Fibroblast of mammary gland (primary cell): ENCODE data around the gene LIX1.
A peak's percentile ranks its signal among the peaks of the same experiment; 100 is the strongest.

Experiments used
- DNase-seq: peaks from one replicate; pipeline ENCODE4 v3.0.0-alpha.2; 2010; ENCODE audit warnings: low read depth
- H3K4me3 ChIP-seq: 2 replicates; pipeline ENCODE4 v1.5.1; 2011; ENCODE audit warnings: low read depth, mild to moderate bottlenecking, low read length, moderate library complexity; ENCODE audit not compliant: control insufficient read depth
- TF ChIP-seq, protein P1 (sequence below): conservative IDR thresholded peaks from 2 replicates; pipeline ENCODE4 v1.5.1; 2011; ENCODE audit warnings: low read depth, low read length, inconsistent platforms; ENCODE audit not compliant: control insufficient read depth, insufficient read depth

LIX1 gene

GRCh38 chr5:97075649-97076048, 66.8 kb downstream of the LIX1 start:
- DNase-seq, result no peak
- no peak overlapping the region for H3K4me3 ChIP-seq
- TF ChIP-seq, protein P1, sequence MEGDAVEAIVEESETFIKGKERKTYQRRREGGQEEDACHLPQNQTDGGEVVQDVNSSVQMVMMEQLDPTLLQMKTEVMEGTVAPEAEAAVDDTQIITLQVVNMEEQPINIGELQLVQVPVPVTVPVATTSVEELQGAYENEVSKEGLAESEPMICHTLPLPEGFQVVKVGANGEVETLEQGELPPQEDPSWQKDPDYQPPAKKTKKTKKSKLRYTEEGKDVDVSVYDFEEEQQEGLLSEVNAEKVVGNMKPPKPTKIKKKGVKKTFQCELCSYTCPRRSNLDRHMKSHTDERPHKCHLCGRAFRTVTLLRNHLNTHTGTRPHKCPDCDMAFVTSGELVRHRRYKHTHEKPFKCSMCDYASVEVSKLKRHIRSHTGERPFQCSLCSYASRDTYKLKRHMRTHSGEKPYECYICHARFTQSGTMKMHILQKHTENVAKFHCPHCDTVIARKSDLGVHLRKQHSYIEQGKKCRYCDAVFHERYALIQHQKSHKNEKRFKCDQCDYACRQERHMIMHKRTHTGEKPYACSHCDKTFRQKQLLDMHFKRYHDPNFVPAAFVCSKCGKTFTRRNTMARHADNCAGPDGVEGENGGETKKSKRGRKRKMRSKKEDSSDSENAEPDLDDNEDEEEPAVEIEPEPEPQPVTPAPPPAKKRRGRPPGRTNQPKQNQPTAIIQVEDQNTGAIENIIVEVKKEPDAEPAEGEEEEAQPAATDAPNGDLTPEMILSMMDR, result no peak

- TF ChIP-seq, protein P1, result no peak
- no peak overlapping the region for H3K4me3 ChIP-seq
- no peak for DNase-seq
These were observed 67.4 kb downstream of the LIX1 start for GRCh38 chr5:97074859-97075489.

- no peak overlapping the region for H3K4me3 ChIP-seq
- TF ChIP-seq, protein P1, result no peak
- no peak for DNase-seq
These were observed 69.0 kb downstream of the LIX1 start for GRCh38 chr5:97073420-97073819.

DNA sequence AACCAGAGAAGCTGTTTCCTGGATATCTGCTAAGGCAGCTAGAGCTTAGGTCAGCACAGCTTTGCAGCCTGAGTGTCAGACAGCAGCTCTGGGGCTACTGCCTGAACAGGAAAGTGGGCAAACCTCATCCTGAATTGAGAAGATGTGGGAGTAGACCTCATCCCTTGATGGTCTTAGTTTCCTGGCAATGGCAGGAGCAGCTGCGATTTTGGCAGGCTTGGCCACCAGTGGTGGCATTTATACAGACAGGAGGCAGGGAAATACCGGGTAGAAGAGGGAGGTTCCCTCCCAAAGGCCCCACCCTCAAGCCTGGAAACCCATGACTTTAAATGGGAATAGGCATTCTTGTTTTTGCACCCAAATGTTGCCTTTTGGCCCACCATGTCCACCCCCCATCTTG, 69.7 kb downstream of the LIX1 start:
- no peak overlapping the region for H3K4me3 ChIP-seq
- no peak for DNase-seq
- TF ChIP-seq, protein P1, result no peak

- DNase-seq, result no peak
- TF ChIP-seq, protein P1, result no peak
- H3K4me3 ChIP-seq, result no peak overlapping the region
These were observed 70.4 kb downstream of the LIX1 start for GRCh38 chr5:97071993-97072392.

DNA sequence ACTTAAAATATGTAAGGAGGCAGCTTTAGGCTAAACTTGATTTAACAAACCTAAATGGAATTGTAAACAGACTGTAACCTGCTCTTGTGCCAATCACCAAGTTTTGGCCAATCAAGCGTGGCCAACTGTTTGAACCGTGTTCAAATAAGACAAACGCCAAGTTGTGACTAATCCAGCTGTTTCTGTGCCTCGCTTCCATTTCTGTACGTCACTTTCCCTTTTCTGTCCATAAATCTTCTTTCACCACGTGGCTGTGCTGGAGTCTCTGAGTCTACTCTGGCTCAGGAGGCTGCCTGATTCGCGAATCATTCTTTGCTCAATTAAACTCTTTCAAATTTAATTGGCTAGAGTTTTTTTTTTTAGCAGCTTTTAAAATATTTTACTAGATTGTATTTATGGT, 71.3 kb downstream of the LIX1 start:
- no peak overlapping the region for H3K4me3 ChIP-seq
- peak; percentile 98 for DNase-seq
- TF ChIP-seq, protein P1, result no peak

DNA sequence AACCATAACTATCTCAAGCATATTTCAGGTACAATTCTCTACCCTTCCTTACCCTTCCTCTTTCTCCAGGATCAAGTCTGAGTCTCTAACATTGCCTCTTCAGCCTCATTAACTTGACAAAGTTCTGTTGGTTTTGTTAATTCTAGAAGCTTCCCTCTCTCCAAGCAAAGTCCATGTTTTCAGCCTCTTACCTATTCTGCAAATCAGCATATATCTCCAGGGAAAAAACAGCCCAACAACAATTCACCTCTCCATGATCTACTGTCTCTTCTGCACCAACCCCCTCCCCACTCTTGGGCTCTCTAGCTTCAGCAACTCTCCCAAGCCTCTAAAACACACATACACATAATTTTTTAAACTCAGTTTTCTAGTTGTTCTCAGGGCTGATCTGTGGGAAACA, 72.2 kb downstream of the LIX1 start:
- H3K4me3 ChIP-seq, result no peak overlapping the region
- no peak for DNase-seq
- TF ChIP-seq, protein P1, result no peak
